Thyroid gland (tissue), 4 donors: ENCODE data around the gene TCIRG1. TPM values are rescaled to one million over a fixed set of nuclear protein-coding genes. Genes with fewer than 3 reads are reported as not detected.

Source experiments
- DNase-seq, 2 donors: peaks; one replicate each; pipeline ENCODE4 v3.0.0-alpha.2; 2019
- H3K27ac ChIP-seq, 3 donors: fragments of 200-600 bp; sonication (generic); 1 replicate in 2 of 3; 2 replicates in 1 of 3; pipeline ENCODE4 v1.5.1; 2016 to 2019; ENCODE audit warnings: mild to moderate bottlenecking in 1 of 3, moderate library complexity in 1 of 3
- H3K27me3 ChIP-seq: fragments of 200-600 bp; sonication (generic); one replicate; pipeline ENCODE4 v1.5.1; 2019
- H3K36me3 ChIP-seq, 2 donors: fragments of 200-600 bp; sonication (generic); one replicate each; pipeline ENCODE4 v1.5.1; 2016 to 2019
- H3K4me1 ChIP-seq, 2 donors: fragments of 200-600 bp; sonication (generic); one replicate each; pipeline ENCODE4 v1.5.1; 2017 to 2019
- H3K4me3 ChIP-seq, 3 donors: fragments of 200-600 bp; sonication (generic); replicated peaks in 1 of 3; 1 replicate in 2 of 3; 2 replicates in 1 of 3; pipeline ENCODE4 v1.5.1; 2016; ENCODE audit warnings: mild to moderate bottlenecking in 1 of 3
- H3K9me3 ChIP-seq: fragments of 200-600 bp; sonication (generic); one replicate; pipeline ENCODE4 v1.5.1; 2017
- POLR2A ChIP-seq, 2 donors: fragments of 450-650 bp; IDR thresholded peaks; one replicate each; pipeline ENCODE4 v1.6.1; 2017; ENCODE audit warnings: antibody characterized with exemption in 2 of 2, mild to moderate bottlenecking in 2 of 2, moderate library complexity in 1 of 2
- WGBS, 2 donors: methylation state at CpG; one replicate each; pipeline ENCODE4 v1.1.5; 2017; 5-methylcytosine and 5-hydroxymethylcytosine counted together
- intact Hi-C: fragments of 100-400 bp; cut with DNase I; formaldehyde crosslinking; loops from one replicate; pipeline ENCODE4 v1.15.1; 2023
- total RNA-seq, 4 donors: library from RNA; depleted of rRNA; stranded (reverse); fragments of >200 nt; gene quantifications; one replicate each; pipeline ENCODE4 v1.2.3, GENCODE V29; 2016
- TF ChIP-seq, protein P1 (sequence below), 6 experiments: fragments of 200-600 bp in 3 of 6; fragments of 450-650 bp in 3 of 6; sonication (generic) in 3 of 6; IDR thresholded peaks; one replicate each; pipeline ENCODE4 v1.5.1; 2016 to 2019; ENCODE audit warnings: antibody characterized with exemption in 6 of 6, mild to moderate bottlenecking in 2 of 6, inconsistent platforms in 1 of 6, moderate library complexity in 1 of 6

TCIRG1 gene
- total RNA-seq, 4 donors from 2014 or later = 74.8 to 141 (median 121) TPM

DNA sequence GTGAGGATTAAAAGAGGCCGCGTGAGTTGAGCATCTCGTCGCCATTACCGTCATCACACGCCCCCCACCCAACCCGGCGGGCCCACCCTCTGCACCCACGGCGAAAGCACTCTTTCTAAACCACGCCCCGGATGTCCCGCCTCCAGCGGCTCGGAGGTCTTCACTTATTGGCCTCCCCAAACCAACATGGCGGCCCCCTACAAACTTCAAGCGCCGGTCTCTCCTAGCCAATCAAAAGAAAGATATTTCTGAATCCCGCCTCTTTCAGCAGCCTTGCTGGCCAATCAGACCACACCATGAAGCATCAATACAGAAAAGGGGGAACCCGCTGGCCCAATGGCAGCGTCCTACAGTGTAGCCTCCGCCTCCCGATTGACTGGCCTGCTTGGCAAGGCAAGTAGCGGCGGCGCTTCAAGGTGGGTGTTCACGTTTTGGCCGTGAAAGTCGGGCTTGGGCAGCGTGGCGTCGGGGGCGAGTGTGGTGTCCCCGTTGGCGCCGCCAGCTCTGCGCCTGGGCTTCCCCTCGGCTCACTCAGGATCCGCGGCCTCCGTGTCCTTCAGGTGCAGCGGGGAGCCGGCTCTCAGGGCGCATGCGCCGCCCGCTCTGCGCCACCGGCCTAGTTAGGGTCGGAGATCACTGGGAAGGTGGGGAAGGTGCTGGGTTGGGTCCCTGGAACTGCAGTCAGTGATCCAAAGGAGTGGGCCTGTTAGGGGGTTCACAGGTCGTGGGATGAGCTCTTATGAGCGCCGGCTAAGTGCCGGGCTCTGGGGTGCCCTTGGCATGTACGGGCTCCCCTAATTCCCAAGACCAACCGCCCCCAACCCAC lies 8.3 kb upstream of the TCIRG1 start, which contains the start of gene NDUFS8:
TSS of gene NDUFS8 (plus strand) at position 364 of the 826 bp plus-strand sequence. CDS start 1,471 bp downstream, outside the sequence.
- H3K27me3 ChIP-seq = no peaks in the 10 kb centered on the region
- peak in 1 of 2 donors; percentile 78 for TF ChIP-seq POLR2A (IDR thresholded peaks at IDR 0.05)
- TF ChIP-seq, protein P1, sequence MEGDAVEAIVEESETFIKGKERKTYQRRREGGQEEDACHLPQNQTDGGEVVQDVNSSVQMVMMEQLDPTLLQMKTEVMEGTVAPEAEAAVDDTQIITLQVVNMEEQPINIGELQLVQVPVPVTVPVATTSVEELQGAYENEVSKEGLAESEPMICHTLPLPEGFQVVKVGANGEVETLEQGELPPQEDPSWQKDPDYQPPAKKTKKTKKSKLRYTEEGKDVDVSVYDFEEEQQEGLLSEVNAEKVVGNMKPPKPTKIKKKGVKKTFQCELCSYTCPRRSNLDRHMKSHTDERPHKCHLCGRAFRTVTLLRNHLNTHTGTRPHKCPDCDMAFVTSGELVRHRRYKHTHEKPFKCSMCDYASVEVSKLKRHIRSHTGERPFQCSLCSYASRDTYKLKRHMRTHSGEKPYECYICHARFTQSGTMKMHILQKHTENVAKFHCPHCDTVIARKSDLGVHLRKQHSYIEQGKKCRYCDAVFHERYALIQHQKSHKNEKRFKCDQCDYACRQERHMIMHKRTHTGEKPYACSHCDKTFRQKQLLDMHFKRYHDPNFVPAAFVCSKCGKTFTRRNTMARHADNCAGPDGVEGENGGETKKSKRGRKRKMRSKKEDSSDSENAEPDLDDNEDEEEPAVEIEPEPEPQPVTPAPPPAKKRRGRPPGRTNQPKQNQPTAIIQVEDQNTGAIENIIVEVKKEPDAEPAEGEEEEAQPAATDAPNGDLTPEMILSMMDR (IDR thresholded peaks at IDR 0.05) = no peak
- WGBS, 2 donors = 1% methylated on average over 25 to 56 of the region's 56 CpGs
- no peaks in the 10 kb centered on the region for H3K9me3 ChIP-seq
- DNase-seq = peak; percentile 98
- H3K4me3 ChIP-seq = peak within 1 kb of the TSS; percentile 56 to 96 (median 59)
- H3K36me3 ChIP-seq = peaks cover 9% of the 10 kb centered on the region in 2 donors
- H3K4me1 ChIP-seq = peaks cover 16 to 20% of the 10 kb centered on the region in 2 donors
- intact Hi-C loops = no loop called here
- H3K27ac ChIP-seq = peak within 1 kb of the TSS; percentile 74 to 90 (median 84)

DNA sequence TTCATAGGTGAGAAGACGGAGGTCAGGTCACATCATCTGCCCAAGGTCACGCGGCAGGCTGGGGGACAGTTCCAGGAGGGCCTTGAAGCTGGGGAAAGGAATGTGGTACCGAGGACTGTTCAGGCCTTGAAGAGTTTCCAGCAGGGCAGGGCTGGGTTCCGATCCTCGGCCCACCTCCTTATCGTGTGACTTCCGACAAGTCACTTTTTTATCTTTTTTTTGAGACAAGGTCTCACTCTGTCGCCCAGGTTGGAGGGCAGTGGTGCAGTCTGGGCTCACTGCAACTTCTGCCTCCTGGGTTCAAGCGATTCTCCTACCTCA lies 7.7 kb upstream of the TCIRG1 start:
- intact Hi-C loops = no loop called here
- H3K9me3 ChIP-seq = no peaks in the 10 kb centered on the region
- peak overlapping the region; percentile 56 to 96 (median 59) for H3K4me3 ChIP-seq
- H3K4me1 ChIP-seq = peaks cover 16 to 20% of the 10 kb centered on the region in 2 donors
- 11 to 15% methylated on average over 9 to 10 of the region's 10 CpGs for WGBS, 2 donors
- no peaks in the 10 kb centered on the region for H3K27me3 ChIP-seq
- H3K36me3 ChIP-seq = peaks cover 9% of the 10 kb centered on the region in 2 donors
- H3K27ac ChIP-seq = peak overlapping the region; percentile 74 to 90 (median 84)
- DNase-seq = peak; percentile 44 to 51
- no peak for TF ChIP-seq POLR2A (IDR thresholded peaks at IDR 0.05)
- TF ChIP-seq, protein P1 (IDR thresholded peaks at IDR 0.05) = no peak

DNA sequence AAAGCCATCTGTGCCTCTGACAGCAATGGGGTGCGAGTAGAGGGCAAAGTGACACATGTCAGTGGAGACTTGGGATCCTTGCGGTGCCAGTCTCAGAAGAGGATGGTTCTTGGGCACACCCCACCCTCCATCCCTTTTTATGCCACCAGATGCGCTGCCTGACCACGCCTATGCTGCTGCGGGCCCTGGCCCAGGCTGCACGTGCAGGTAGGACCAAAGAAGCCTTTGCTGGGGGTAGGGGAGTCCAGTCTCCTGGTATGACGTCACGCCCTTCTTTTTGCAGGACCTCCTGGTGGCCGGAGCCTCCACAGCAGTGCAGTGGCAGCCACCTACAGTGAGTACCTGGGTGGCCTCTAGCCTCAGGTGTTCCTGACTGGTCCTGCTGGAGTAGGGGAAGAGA lies 6.8 kb upstream of the TCIRG1 start:
- Histone ChIP-seq H3K27me3 (no peaks in the 10 kb centered on the region), H3K4me1 (peaks cover 21 to 26% of the 10 kb centered on the region in 2 donors), H3K27ac (no peak overlapping the region), H3K9me3 (no peaks in the 10 kb centered on the region), H3K4me3 (no peak overlapping the region), H3K36me3 (peaks cover 9 to 13% of the 10 kb centered on the region in 2 donors)
- intact Hi-C loops = no loop called here
- TF ChIP-seq, protein P1 (IDR thresholded peaks at IDR 0.05) = no peak
- TF ChIP-seq POLR2A (IDR thresholded peaks at IDR 0.05) = no peak
- WGBS, 2 donors = 76 to 88% methylated on average over 2 to 9 of the region's 9 CpGs
- DNase-seq = no peak

DNA sequence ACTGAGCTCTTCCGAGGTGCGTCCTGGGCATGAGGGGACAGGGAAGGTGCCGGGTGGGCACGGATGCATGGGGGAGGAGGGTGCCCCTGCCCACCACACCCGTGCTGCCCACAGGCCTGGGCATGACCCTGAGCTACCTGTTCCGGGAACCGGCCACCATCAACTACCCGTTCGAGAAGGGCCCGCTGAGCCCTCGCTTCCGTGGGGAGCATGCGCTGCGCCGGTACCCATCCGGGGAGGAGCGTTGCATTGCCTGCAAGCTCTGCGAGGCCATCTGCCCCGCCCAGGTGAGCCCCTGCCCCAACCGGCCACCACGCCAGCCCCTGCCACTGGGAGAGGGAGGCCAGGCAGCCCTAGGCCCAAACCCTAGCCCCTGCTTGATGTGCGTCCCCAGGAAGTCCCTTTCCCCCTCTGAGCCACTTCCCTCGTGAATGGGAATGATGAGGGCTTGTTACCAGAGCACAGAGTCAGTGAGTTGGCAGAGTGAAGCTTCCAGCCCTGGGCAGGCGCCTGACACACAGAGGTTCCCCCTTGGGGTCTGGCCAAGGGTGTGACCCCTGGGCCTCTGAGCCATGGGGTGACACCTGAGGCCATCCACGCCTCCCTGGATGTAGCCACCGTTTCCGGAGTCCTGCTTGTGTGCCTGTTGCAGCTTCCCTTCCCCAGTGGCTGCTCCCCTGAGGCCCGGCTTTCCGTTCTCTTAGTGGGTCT lies 5.7 kb upstream of the TCIRG1 start:
- Histone ChIP-seq H3K4me1 (peaks cover 31 to 37% of the 10 kb centered on the region in 2 donors), H3K27ac (no peak overlapping the region)
- intact Hi-C loops = no loop called here

More for the DNA sequence above, 5.7 kb upstream of the TCIRG1 start:
- 83 to 90% methylated on average over 5 to 8 of the region's 29 CpGs for WGBS, 2 donors
- Histone ChIP-seq H3K4me3 (no peak overlapping the region), H3K36me3 (peaks cover 9 to 13% of the 10 kb centered on the region in 2 donors), H3K27me3 (no peaks in the 10 kb centered on the region), H3K9me3 (no peaks in the 10 kb centered on the region)
- DNase-seq = no peak
- TF ChIP-seq, protein P1 (IDR thresholded peaks at IDR 0.05) = no peak
- no peak for TF ChIP-seq POLR2A (IDR thresholded peaks at IDR 0.05)
